DMS53 treated with DMSO at 0.1 percent for 48 hours (cell line): ENCODE measurements around the gene SYNE3.

ENCODE experiments used
- DNase-seq: peaks from one replicate; lab custom pipeline; 2025; ENCODE audit not compliant: unreplicated experiment; lab: John Stamatoyannopoulos, UW

SYNE3 gene

DNA sequence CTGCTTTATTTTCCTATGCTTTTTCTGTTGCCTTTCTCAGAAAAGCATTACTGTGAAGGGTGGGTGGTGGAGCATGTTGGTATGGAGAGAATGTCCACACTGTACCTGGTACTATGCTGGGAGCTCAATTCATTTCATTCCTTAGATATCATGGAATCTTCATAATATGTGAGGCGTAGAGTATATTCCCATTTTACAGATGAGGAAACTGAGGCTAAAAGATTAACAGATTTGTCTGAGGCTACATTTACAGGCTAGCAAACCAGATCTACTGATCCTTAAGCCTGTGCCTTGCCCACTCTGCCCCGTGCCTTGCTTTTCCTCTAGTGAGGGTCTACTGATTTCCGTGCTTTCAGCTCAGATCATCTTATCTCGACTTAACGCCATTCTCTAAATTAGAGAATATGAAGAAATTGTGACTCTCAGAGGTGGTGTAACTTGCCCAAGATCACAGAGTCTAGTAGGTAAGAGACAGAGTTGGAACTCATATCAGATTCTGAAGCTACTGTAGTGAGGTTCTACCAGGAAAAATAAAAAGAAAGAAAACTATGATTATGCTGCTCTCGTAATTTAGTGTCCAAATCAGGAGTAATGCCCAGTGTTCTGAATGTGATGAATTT, 23.9 kb upstream of the SYNE3 start:
- DNase-seq: no peak

DNA sequence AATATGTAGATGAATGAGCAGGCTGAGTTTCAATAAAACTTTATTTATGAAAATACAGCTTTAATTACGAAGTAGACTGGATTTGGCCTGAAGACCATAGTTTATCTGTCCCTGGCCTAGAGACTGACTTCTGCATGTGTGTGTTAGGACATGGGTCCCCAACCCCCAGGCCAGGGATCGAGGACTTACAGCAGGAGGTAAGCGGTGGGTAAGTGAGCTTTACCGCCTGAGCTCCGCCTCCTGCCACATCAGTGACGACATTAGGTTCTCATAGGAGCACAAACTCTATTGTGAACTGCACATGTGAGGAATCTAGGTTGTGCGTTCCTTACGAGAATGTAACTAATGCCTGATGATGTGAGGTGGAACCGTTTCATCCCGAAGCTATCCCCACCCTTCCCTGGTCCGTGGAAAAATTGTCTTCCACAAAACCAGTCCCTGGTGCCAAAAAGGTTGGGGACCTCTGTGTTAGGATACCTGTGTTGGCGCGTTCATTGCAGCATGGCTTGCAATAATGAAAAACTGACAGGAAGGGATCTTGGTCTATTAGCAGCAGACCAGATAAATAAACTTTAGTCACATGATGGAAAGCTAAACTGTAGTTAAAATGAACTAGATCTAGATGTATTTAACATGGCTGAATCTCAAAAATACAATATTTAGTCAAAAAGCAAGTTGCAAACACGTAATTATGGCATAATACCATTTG, 22.5 kb upstream of the SYNE3 start:
- no peak for DNase-seq

DNA sequence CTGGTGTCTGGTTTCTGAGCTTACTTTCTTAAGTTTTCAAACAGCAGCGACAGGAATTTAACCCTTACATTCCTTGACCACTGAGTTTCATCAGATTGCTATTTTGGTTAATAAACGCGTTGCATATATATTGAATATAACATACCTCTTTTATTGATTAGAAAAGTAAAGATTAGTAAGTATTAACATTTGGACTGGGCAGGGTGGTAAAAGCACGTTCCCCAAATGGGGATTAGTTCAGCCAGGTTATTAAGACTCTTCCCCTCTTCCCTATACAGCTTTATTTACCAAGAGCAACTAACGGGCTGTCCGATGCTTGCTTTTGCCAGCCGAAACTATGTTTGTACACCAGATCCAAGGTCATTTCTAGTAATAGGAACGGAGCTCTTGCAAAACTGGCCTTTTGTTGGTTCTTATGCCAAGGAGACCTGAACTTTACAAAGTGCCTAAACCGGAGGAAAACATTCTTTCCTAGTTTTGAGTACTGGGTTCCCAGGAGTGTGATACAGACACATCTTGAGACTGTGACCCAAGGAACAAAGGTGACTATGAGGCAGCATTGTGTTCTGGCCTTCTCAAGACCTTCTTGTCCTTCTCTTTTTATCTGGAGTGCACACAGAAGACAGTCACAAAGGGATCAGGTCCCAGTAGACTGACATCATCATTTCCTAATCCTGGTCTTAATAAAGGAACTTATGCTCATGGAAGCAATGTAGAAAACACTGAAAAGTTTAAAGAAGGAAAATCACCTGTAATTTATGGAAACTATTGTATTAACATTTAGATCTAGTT, 21.0 kb upstream of the SYNE3 start:
- DNase-seq: no peak

DNA sequence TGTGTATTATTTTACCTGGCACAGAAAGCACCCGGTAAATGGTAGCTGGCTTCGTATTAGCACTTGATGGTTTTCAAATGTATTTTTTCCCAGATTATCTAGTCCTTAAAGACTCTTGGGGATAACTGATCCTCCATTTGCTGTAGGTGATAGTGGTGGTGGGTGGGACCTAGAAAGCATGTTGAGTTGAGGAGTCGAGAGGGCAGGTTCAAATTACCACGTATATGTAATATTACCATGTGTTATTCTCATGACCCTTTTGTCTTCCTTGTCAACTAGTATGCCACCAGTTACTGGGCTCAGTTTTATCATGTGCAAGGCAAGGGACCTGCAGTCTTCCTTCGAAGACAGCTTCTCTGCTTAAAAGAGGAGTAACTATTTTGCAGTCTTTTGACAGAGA, 20.2 kb upstream of the SYNE3 start:
- no peak for DNase-seq

DNA sequence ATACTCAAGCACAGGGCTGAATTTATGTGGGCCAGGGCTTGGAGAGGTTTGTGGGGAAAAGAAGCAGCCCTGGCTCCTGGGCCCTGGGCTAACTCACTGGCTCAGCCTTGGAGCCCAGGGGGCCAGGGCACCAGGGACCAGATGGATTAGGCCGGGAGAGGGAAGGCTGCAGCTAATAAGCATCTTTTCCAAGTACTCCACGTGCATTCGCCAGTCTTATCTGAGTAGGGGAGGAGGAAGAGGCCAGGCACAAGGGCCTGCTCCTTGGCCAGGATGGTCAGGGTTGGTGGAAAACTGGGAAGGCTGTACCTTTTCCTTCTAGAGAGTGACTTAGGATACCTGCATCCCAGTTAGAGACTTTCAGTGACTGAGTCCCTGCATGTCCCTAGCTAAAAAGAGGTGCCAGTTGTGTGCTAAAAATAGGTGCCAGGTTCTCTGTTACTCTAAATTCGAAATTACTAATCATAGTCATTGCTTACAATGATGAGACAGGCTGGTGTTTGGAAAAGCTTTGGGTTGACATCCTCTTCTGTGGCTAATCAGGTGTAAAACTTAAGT, 19.7 kb upstream of the SYNE3 start:
- DNase-seq: no peak

DNA sequence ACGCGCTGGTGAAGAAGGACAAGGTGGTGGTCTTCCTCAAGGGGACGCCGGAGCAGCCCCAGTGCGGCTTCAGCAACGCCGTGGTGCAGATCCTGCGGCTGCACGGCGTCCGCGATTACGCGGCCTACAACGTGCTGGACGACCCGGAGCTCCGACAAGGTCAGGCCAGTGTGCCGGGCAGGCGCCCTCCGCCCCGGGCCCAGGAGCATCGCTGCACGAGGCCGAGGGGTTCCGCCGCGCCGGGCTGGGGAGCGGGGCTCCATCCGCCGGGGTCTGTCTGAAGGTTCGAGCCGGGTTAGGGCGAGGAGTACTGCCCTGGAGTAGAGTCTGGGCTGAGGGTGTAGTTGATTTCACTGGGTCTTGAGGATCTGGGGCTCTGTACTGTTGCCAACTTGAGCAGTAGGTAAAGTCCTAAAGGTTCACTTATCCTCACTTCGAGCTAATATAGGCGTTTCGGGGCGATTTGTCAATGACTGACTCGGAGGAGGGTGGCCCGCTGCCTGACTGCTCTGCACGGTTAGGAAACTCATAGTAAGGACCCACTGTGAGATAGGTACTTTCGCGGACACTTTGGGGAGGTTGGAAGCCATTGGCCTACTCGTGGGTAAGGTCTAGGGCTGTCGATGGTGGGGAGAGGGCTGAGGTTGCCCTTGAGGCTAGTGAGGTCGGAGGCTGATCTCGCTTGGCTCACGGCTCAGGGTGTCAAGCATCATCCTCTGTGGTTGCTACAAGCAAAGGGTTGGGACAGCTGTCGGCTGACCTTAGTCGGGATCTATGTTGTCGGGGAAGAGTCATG, 19.0 kb upstream of the SYNE3 start:
- DNase-seq: no peak

DNA sequence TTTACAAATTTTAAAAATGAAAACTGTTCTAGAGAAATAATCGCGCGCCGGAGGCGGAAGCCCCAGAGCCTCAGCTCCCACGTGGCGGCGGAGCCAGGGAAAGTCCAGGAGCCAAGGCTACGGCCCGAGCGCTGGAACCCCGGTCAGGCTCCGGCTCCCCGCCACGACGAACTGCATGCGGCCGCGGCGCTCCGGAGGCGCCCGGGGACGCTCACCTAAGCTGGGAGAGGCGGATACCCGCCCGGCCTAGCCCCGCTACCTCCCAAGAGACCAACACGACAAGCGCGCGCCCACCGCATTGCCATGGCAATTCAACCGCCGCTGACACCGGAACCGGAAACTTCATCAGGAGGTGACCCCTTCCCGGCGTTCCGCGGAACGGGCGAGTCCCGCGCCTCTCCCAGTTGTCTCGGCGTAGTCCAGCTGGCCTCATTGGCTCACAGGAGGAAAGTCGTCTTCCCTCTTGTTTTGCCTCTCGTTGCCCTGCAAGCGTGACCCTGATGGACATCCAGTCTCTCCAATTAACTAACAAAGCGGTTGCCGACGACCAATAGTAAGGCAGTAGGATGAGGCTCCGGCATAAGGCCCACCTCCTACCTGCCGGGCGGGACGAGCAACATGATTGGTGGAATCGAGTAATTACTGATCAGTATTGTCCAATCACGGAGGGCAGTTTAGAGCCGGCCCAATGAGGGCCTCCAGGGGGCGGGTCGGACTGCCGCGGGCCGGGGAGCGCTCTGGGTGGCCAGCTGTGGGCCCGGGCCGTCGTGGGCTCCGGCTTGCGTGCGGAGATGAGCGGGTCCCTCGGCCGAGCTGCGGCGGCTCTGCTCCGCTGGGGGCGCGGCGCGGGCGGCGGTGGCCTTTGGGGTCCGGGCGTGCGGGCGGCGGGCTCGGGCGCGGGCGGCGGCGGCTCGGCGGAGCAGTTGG, 18.1 kb upstream of the SYNE3 start, which contains the start of gene GLRX5:
Gene GLRX5 (plus strand): TSS at position 752 of the 927 bp plus-strand sequence. CDS start 40 bp downstream, at position 792.
- peak; percentile 95 for DNase-seq

DNA sequence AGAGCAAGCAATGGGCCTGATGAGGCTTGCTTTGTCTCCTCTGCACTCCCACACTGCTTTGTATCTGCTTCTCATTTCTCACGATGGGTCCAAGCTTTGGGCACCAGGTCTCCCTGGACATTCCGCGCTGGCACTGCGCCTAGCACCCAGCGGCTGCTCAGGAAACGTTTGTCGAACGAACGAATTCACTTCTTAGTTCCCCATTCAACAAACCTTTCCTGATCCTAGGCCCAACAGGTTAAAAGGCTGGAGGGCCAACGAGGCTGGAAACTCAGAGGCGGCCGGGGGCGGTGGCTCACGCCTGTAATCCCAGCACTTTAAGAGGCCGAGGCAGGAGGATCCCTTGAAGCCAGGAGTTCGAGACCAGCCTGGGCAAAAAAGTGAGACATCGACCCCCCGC, 17.4 kb upstream of the SYNE3 start:
- DNase-seq: no peak

DNA sequence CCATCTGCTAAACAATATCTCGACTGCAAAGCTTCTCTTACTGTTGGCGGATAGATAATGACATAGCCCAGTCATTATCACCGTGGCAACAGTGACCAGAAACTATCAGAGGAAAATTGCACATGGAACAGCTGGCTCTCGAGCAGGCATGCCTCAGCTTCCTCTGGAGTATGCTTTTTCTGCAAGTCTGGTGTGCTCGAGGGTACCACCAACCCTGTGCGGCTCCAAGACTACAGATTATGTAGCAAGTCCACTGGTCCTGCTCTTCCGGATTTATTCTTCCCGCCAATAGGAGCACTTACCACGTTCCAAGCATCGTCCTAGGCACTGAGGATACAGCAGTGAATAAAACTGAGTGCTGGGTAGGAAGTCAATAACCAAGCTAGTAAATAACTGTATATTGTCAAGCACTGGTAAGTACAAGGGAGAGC, 17.0 kb upstream of the SYNE3 start:
- no peak for DNase-seq

DNA sequence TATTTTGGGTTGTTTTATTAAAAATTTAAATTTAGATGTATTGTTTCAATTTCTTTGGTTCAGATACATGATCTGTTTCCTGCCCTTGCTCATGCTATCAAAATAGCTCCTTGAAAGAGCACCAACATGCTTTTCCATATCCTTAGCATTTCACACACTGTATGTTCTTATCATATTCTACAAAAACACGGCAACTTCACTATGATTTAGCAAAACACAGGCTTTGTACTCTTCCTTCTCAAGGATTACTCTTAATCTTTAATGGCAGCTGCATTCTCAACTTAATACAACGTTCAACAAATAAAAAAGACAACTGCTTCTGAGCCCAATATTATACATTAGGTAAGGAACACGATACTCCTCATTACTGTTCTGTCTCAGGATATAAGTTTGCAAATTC, 15.5 kb upstream of the SYNE3 start:
- no peak for DNase-seq

DNA sequence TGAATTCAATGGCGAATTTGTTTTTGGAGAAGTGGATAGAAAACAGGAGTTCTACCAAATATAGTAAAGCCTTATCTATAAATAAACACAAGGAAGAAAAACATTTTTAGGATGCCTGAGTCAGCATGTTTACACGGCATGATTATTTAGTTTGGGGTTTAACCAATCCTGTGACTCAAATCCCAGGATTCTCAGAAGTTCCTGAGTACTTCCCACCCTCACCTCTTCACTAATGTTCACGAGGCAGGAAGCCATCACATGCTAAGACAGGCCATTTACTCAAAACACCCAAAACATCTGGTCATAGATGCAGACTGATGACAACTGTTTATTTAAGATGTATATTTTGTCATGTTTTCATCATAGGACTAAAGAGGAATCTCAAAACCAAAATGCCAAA, 15.0 kb upstream of the SYNE3 start:
- no peak for DNase-seq

DNA sequence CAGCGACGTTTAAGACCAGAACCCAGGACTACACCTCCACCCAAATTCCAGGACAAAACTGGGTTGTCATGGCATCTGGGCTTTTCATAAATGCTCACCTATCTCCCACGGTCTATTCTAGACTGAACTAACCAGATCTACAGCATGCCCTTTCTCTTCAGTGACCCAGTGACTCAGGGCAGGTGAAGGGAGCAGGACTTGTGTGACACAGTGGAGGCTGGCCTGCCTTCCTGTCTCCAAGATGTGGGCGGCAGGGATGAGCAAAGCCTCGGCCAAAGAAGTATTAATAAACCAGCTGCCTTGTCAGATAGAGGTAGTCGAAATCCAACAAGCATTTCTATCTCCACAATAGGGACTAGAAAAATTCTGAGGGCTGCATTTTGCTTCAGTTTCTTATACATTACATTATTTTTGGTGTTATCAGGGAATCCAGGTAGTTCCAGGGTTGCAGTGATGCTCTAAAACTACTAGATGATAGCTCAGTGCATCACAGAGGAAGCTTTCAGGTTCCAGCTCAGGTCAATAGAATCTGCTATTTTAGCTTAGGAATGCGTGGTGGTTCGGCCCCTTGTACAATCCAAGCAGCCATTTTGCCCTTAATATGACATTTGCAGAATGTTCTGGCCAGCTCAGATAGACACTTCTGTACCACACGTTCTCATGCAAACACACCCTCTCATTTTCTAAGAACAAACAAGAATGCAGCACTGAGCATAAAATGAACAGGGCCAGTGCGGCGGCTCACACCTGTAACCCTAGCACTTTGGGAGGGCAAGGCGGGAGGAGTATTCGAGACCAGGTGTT, 14.2 kb upstream of the SYNE3 start:
- no peak for DNase-seq

DNA sequence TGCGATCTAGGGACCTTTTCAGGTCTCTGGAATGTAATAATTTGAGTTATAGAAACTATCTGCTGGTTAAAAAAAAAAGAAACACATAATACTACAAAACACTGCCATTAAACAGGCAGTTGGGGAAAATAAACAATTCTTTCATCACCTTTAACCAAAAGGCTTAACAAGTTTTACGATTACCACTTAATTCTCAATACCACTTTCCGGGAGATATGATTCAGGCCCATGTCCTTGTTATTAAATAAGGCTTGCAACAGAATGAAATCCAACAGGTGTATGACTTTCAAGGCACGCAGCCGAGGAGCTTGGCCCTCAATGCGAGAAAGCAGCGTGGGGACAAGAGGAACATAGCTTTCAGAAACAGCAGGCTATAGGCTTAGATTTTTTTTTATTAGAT, 12.8 kb upstream of the SYNE3 start:
- DNase-seq: no peak

DNA sequence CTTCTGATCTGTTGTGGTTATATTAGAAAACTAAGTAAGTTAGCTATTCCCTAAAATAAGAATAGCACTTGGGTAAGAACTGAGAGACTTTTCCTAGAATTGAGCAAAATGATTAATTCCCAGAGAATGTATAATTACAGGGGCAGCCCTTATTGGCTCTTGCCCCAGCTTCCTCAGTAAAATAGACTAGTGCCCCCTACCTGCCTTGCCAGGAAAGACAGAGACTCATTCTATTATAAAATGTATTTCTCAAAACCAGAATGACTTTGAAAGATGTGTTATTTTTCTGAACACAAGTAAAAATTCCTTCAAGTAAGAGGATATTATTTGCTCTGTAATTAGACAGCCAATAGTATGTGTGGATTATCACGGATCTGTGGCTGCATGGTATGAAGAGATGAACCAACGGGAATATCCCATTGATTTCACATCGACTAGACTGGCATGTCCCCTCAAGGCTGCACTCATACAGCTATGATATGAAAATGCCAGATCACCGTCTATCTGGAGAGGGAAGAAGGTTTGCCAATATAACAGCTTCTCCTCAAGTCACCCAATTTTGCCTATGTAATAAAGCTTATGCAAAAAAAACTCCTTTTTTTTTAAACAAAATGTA, 11.0 kb upstream of the SYNE3 start:
- no peak for DNase-seq

DNA sequence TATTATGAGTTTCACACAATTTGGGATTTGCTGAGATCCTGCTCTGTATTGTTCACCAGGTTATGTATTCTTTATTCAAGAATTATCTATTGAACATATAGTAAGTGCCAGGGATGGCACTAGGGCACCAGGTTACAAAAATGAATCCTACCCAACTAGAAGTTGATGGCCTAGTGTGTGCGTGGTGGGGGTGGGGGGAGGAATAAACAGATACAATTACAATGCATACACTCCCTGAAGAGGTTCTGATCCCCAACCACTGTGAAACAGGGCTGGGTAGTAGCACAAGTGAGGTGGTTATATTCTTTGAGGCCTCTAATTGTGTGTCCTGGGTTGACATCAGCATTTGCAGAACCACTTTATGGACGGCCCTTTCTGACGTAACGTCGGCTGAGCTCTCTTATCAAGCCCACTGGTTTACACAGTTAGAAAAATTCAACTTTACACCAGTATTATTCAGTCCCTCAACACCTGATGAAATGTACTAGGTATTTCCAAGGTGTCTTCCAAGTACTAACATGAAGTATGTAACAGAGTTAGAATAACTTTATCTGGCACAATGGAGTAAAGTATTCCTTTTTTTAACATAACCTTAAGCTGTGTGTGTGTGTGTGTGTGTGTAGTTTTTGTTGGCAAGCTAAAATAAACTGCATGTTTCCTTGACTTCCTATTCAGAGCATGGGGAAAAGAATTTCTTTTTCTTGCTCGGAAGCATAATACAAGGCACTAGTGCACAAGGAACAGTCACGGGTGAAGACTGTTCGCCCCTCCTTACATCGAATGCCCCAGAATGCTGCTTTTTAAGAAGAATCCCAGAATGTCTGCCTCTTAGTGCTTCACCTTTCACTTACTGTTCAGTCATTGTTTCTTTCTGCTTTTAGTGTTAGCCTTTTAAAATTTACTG, 10.3 kb upstream of the SYNE3 start:
- DNase-seq: no peak

DNA sequence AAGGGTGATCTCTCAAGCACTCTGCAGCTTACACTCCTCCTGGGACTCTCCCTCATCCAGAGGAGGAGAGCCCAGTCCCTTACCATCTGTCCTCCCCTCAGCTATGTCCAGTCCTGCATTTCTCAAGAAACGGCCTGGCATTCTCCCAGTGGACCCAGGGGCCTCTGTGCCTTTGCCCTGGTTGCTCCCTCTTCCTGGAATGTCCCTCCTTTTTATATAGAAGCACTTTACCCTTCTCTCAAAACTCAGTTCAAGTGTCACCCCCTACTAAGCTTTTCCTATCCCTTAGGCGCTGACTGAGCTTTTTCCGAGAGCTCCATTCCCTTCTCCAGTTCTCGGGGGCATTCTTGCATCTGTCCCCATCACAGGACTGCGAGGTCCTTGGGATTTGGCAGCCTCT, 9.5 kb upstream of the SYNE3 start:
- DNase-seq: no peak

DNA sequence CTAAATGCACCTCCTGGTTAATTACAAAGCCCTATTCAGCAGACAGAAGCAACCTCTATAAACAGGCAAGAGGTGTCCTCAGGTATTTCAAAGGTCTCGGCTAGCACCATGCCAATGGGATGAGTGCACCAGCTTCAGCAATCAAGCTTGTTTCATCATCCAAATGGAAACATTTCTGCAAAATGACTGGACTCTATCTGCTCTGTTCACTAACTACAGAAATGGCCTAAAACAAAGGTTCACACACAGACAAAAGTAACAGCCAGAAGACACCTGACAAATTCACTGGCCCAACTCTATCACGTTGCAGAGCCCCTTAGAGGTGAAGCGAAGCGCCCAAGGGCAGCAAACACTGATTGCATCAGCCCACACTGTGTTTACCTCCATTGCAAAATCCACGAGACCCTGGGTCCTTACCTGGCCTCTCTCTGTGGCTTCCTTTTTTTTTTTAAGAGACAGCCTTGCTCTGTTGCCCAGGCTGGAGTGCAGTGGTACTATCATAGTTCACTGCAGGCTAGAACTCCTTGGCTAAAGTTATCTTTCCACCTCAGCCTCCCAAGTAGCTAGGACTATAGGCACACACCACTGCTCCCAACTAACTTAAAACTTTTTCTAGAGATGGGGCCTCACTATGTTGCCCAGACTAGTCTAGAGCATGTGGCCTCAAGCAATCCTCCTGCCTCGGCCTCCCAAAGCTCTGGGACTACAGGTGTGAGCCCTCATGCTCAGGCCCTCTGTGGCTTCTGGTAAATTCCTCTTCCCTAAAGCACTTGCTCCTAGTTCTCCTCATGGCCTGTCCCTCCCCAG, 8.5 kb upstream of the SYNE3 start:
- no peak for DNase-seq
